Measurements from ENCODE around the gene SPTBN1.
"Not testable (repeated sequence)": the region's sequence is repeated elsewhere in the genome, so short reads cannot be mapped to it uniquely, and the experiment has no call there.

Gene SPTBN1

GRCh38 chr2:54471221-54471711 is 15.1 kb downstream of the SPTBN1 start:
- DNase-seq, result no peak

GRCh38 chr2:54473851-54474250 is 17.7 kb downstream of the SPTBN1 start:
- no peak for DNase-seq

- no peak for DNase-seq
These were observed 19.2 kb downstream of the SPTBN1 start for GRCh38 chr2:54475285-54475684.

GRCh38 chr2:54475919-54476318 is 19.8 kb downstream of the SPTBN1 start:
- DNase-seq, result no peak

- DNase-seq, result no peak
These were observed 20.7 kb downstream of the SPTBN1 start for GRCh38 chr2:54476852-54477251.

- no peak for DNase-seq
These were observed 21.8 kb downstream of the SPTBN1 start for GRCh38 chr2:54477896-54478295.

- DNase-seq, result no peak
These were observed 22.8 kb downstream of the SPTBN1 start for GRCh38 chr2:54478899-54479298.

- DNase-seq, result no peak
These were observed 23.3 kb downstream of the SPTBN1 start for GRCh38 chr2:54479424-54479823.

GRCh38 chr2:54480025-54480424 is 23.9 kb downstream of the SPTBN1 start:
- no peak for DNase-seq

- no peak for DNase-seq
These were observed 25.6 kb downstream of the SPTBN1 start for GRCh38 chr2:54481686-54482085.

- DNase-seq, result no peak
These were observed 26.6 kb downstream of the SPTBN1 start for GRCh38 chr2:54482715-54483114.

- DNase-seq, result no peak
These were observed 27.3 kb downstream of the SPTBN1 start for GRCh38 chr2:54483426-54483825.

GRCh38 chr2:54485756-54486155 is 29.6 kb downstream of the SPTBN1 start:
- not testable (repeated sequence) for DNase-seq

GRCh38 chr2:54486766-54487165 is 30.6 kb downstream of the SPTBN1 start:
- no peak for DNase-seq

GRCh38 chr2:54490863-54491262 is 34.7 kb downstream of the SPTBN1 start:
- no peak for DNase-seq

GRCh38 chr2:54492335-54492734 is 36.2 kb downstream of the SPTBN1 start:
- DNase-seq, result no peak

GRCh38 chr2:54494087-54494486 is 38.0 kb downstream of the SPTBN1 start:
- DNase-seq, result no peak

- no peak for DNase-seq
These were observed 40.8 kb downstream of the SPTBN1 start for GRCh38 chr2:54496920-54497319.

- no peak for DNase-seq
These were observed 41.9 kb downstream of the SPTBN1 start for GRCh38 chr2:54497763-54498680.

GRCh38 chr2:54499661-54500060 is 43.5 kb downstream of the SPTBN1 start:
- no peak for DNase-seq

- DNase-seq, result no peak
These were observed 44.5 kb downstream of the SPTBN1 start for GRCh38 chr2:54500404-54501205.

GRCh38 chr2:54502731-54503130 is 46.6 kb downstream of the SPTBN1 start:
- no peak for DNase-seq

- DNase-seq, result peak; percentile 36
These were observed 47.1 kb downstream of the SPTBN1 start for GRCh38 chr2:54503192-54503591.

- no peak for DNase-seq
These were observed 47.7 kb downstream of the SPTBN1 start for GRCh38 chr2:54503828-54504227.
